ENCODE measurements around the gene DET1.

DET1 gene

GRCh38 chr15:88467073-88467934 lies 79.2 kb downstream of the DET1 start, which contains the start of the genes MRPL46 and MRPS11:
Gene MRPL46 (minus strand): TSS chr15:88467388. CDS start chr15:88467377, 11 bp downstream.
Gene MRPS11 (plus strand): TSS chr15:88467708. CDS start chr15:88467718, 10 bp downstream.
- peak; percentile 70 to 82 for DNase-seq (ENCODE audit: low read depth in 2 of 2)

- DNase-seq (ENCODE audit: low read depth in 2 of 2) = no peak
These were observed 80.8 kb downstream of the DET1 start for GRCh38 chr15:88465633-88466224.

GRCh38 chr15:88463870-88464532 lies 82.5 kb downstream of the DET1 start:
- DNase-seq (ENCODE audit: low read depth in 2 of 2) = no peak

Measured in stimulated activated CD8-positive, alpha-beta memory T cell treated with anti-CD3 and anti-CD28 coated beads, Interleukin-2, amount 100 ng/mL, for 1 hour (primary cell).